Hematopoietic multipotent progenitor cell treated with erythropoietin and hydrocortisone succinate and interleukin-3 and kit ligand, for 15 days (in vitro differentiated cells): Measurements from ENCODE around the gene CAMTA2.

Source experiments
- DNase-seq: peaks from one replicate; pipeline ENCODE4 v3.0.0-alpha.2; 2015; ENCODE audit warnings: low spot score

Gene CAMTA2

GRCh38 chr17:4969551-4970173, 17.8 kb downstream of the CAMTA2 start:
- DNase-seq, result no peak

- DNase-seq, result no peak
Observed at GRCh38 chr17:4969047-4969550, 18.4 kb downstream of the CAMTA2 start.

- DNase-seq, result no peak
Observed at GRCh38 chr17:4968486-4969046, 18.9 kb downstream of the CAMTA2 start.

- DNase-seq, result peak; percentile 97
Observed at GRCh38 chr17:4967539-4968485, 19.7 kb downstream of the CAMTA2 start, which contains the start of gene SPAG7. Gene SPAG7, minus strand, starts transcription at chr17:4967817. Its CDS starts 13 bp downstream, at chr17:4967804.

GRCh38 chr17:4966844-4967538, 20.5 kb downstream of the CAMTA2 start:
- DNase-seq, result peak; percentile 97

GRCh38 chr17:4965311-4965986, 22.0 kb downstream of the CAMTA2 start:
- no peak for DNase-seq

GRCh38 chr17:4960279-4960922, 27.1 kb downstream of the CAMTA2 start:
- no peak for DNase-seq

- no peak for DNase-seq
Observed at GRCh38 chr17:4959261-4959965, 28.1 kb downstream of the CAMTA2 start.

GRCh38 chr17:4958102-4958501, 29.4 kb downstream of the CAMTA2 start:
- no peak for DNase-seq

GRCh38 chr17:4956493-4957061, 30.9 kb downstream of the CAMTA2 start:
- peak; percentile 69 for DNase-seq

GRCh38 chr17:4955091-4955490, 32.4 kb downstream of the CAMTA2 start:
- DNase-seq, result no peak

- DNase-seq, result no peak
Observed at GRCh38 chr17:4953451-4953961, 34.0 kb downstream of the CAMTA2 start.

GRCh38 chr17:4951486-4951885, 36.0 kb downstream of the CAMTA2 start:
- DNase-seq, result no peak

GRCh38 chr17:4950746-4951204, 36.7 kb downstream of the CAMTA2 start, which contains the start of gene ENO3:
Gene ENO3, plus strand, starts transcription at chr17:4951119. Its CDS starts 711 bp downstream, at chr17:4951830.
- no peak for DNase-seq

GRCh38 chr17:4950075-4950745, 37.3 kb downstream of the CAMTA2 start:
- DNase-seq, result peak; percentile 52

GRCh38 chr17:4949321-4950074, 38.0 kb downstream of the CAMTA2 start:
- peak; percentile 58 for DNase-seq

GRCh38 chr17:4948931-4949320, 38.5 kb downstream of the CAMTA2 start:
- peak; percentile 54 for DNase-seq
